IMR-90 (cell line): ENCODE data around the gene TTBK2.
"Not testable (repeated sequence)": the region's sequence is repeated elsewhere in the genome, so short reads cannot be mapped to it uniquely, and the experiment has no call there.

Experiments used
- CEBPB ChIP-seq: IDR thresholded peaks from 2 replicates; pipeline ENCODE4 v1.6.1; 2012; ENCODE audit warnings: low read depth, low read length, improper control_type of control experiment
- CTCF ChIP-seq: conservative IDR thresholded peaks from 2 replicates; pipeline ENCODE4 v1.5.1; 2012; ENCODE audit warnings: mild to moderate bottlenecking, low read depth, low read length, improper control_type of control experiment
- FOS ChIP-seq: fragments of 150-350 bp; IDR thresholded peaks from 2 replicates; pipeline ENCODE4 v1.6.1; 2016; ENCODE audit warnings: low read depth, low read length
- MAFK ChIP-seq: IDR thresholded peaks from 2 replicates; pipeline ENCODE4 v1.6.1; 2012; ENCODE audit warnings: low read depth, low read length, improper control_type of control experiment
- NFE2L2 ChIP-seq: fragments of 150-350 bp; IDR thresholded peaks from 2 replicates; pipeline ENCODE4 v1.6.1; 2016; ENCODE audit warnings: low read depth, mild to moderate bottlenecking, low read length
- POLR2A ChIP-seq: IDR thresholded peaks from 2 replicates; pipeline ENCODE4 v1.6.1; 2012; ENCODE audit warnings: mild to moderate bottlenecking, low read depth, low read length
- RAD21 ChIP-seq: IDR thresholded peaks from 2 replicates; pipeline ENCODE4 v1.6.1; 2012; ENCODE audit warnings: low read length, improper control_type of control experiment
- RCOR1 ChIP-seq: IDR thresholded peaks from 2 replicates; pipeline ENCODE4 v1.6.1; 2012; ENCODE audit warnings: mild to moderate bottlenecking, low read length, improper control_type of control experiment; ENCODE audit not compliant: insufficient replicate concordance
- RFX5 ChIP-seq: IDR thresholded peaks from 2 replicates; pipeline ENCODE4 v1.8.0; 2012; ENCODE audit warnings: low read depth, mild to moderate bottlenecking, low read length, moderate library complexity
- SMC3 ChIP-seq: fragments of 150-350 bp; IDR thresholded peaks from 2 replicates; pipeline ENCODE4 v1.6.1; 2016; ENCODE audit warnings: low read depth, mild to moderate bottlenecking, antibody characterized with exemption, low read length, moderate library complexity
- USF2 ChIP-seq: fragments of 150-350 bp; IDR thresholded peaks from 2 replicates; pipeline ENCODE4 v1.6.1; 2017; ENCODE audit warnings: mild to moderate bottlenecking, antibody characterized with exemption, low read length, low read depth

GRCh38 chr15:42761813-42762212, 158.8 kb downstream of the TTBK2 start:
- not testable (repeated sequence) for TF ChIP-seq CTCF, RCOR1, USF2, MAFK, RFX5, RAD21, NFE2L2, SMC3, CEBPB, POLR2A, FOS
